ENCODE data around the gene BCL2L11.

The BCL2L11 gene

DNA sequence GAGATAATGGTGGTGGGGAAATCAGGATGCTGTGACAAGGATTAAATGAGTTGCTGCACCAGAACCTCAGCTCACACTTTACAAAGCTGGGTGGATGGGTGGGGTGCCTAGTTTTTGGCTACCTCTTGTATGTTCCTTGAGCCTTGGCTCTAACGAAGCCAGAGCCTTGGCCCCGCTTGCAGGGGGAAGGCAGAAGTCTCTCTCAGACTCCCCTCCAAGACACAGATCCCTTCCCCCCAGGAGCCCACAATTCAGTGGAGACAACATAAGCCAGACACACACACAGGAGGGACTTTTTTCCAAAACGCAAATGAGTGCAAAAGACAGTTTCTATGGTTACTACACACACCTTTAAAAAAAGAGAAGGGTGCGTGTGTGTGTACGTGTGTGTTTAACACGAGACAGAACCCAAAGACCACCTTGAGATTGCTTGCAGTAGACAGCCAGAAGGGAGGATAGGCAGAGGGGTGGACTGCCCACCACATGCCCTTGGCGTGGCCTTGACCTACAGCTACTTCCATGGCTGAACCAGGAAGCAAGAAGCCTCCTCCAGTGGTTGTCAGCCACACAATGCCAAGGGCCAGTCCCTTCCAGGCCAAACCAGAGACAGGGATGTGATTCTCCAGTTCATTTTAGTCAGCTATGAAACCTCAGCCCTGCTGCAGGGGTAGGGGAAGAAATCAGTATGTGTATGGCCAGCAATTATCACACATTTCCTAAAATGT is 70.3 kb downstream of the BCL2L11 start:
- no peak for ATAC-seq
- TF ChIP-seq, protein P1, sequence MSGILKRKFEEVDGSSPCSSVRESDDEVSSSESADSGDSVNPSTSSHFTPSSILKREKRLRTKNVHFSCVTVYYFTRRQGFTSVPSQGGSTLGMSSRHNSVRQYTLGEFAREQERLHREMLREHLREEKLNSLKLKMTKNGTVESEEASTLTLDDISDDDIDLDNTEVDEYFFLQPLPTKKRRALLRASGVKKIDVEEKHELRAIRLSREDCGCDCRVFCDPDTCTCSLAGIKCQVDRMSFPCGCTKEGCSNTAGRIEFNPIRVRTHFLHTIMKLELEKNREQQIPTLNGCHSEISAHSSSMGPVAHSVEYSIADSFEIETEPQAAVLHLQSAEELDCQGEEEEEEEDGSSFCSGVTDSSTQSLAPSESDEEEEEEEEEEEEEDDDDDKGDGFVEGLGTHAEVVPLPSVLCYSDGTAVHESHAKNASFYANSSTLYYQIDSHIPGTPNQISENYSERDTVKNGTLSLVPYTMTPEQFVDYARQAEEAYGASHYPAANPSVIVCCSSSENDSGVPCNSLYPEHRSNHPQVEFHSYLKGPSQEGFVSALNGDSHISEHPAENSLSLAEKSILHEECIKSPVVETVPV (CRISPR knock-in tag; IDR thresholded peaks at IDR 0.05), result no peak
- TF ChIP-seq, protein P2, sequence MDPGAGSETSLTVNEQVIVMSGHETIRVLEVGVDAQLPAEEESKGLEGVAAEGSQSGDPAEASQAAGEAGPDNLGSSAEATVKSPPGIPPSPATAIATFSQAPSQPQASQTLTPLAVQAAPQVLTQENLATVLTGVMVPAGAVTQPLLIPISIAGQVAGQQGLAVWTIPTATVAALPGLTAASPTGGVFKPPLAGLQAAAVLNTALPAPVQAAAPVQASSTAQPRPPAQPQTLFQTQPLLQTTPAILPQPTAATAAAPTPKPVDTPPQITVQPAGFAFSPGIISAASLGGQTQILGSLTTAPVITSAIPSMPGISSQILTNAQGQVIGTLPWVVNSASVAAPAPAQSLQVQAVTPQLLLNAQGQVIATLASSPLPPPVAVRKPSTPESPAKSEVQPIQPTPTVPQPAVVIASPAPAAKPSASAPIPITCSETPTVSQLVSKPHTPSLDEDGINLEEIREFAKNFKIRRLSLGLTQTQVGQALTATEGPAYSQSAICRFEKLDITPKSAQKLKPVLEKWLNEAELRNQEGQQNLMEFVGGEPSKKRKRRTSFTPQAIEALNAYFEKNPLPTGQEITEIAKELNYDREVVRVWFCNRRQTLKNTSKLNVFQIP (CRISPR knock-in tag; IDR thresholded peaks at IDR 0.05; ENCODE audit: borderline replicate concordance, low read depth), result no peak
- TF ChIP-seq ZFP3 (CRISPR knock-in tag; IDR thresholded peaks at IDR 0.05), result no peak
- TF ChIP-seq SNAI2 (CRISPR knock-in tag; IDR thresholded peaks at IDR 0.05), result no peak
- no peak for TF ChIP-seq ARNTL (CRISPR knock-in tag; IDR thresholded peaks at IDR 0.05; ENCODE audit: borderline replicate concordance, low read depth)
- no peak for TF ChIP-seq ZC3H10 (CRISPR knock-in tag; IDR thresholded peaks at IDR 0.05)
- TF ChIP-seq CSDC2 (CRISPR knock-in tag; IDR thresholded peaks at IDR 0.05), result no peak
- TF ChIP-seq ZNF8 (CRISPR knock-in tag; IDR thresholded peaks at IDR 0.05), result no peak
- TF ChIP-seq PPARA (CRISPR knock-in tag; IDR thresholded peaks at IDR 0.05; ENCODE audit: borderline replicate concordance), result no peak

DNA sequence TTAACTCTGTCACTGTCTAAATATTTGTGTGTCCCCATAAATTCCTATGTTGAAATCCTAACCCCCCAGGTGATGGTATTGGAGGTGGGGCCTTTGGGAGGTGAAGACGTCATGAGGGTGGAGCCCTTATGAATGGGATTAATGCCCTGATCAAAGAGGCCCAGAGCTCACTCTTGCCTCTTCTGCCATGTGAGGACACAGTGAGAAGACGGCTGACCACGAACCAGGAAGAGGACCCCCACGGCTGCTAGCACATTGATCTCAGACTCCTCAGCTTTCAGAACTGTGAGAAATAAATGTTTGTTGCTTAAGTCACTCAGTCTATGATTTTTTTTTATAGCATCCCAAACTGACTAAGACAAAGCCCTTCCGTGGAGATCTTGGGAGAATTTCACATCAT is 71.2 kb downstream of the BCL2L11 start:
- no peak for TF ChIP-seq ZNF70 (CRISPR knock-in tag; IDR thresholded peaks at IDR 0.05)
- TF ChIP-seq, protein P3, sequence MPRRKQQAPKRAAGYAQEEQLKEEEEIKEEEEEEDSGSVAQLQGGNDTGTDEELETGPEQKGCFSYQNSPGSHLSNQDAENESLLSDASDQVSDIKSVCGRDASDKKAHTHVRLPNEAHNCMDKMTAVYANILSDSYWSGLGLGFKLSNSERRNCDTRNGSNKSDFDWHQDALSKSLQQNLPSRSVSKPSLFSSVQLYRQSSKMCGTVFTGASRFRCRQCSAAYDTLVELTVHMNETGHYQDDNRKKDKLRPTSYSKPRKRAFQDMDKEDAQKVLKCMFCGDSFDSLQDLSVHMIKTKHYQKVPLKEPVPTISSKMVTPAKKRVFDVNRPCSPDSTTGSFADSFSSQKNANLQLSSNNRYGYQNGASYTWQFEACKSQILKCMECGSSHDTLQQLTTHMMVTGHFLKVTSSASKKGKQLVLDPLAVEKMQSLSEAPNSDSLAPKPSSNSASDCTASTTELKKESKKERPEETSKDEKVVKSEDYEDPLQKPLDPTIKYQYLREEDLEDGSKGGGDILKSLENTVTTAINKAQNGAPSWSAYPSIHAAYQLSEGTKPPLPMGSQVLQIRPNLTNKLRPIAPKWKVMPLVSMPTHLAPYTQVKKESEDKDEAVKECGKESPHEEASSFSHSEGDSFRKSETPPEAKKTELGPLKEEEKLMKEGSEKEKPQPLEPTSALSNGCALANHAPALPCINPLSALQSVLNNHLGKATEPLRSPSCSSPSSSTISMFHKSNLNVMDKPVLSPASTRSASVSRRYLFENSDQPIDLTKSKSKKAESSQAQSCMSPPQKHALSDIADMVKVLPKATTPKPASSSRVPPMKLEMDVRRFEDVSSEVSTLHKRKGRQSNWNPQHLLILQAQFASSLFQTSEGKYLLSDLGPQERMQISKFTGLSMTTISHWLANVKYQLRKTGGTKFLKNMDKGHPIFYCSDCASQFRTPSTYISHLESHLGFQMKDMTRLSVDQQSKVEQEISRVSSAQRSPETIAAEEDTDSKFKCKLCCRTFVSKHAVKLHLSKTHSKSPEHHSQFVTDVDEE (CRISPR knock-in tag; IDR thresholded peaks at IDR 0.05), result no peak
- TF ChIP-seq ESRRG (CRISPR knock-in tag; IDR thresholded peaks at IDR 0.05), result no peak
- no peak for TF ChIP-seq ZNF8 (CRISPR knock-in tag; IDR thresholded peaks at IDR 0.05)
- TF ChIP-seq GLIS3 (CRISPR knock-in tag; IDR thresholded peaks at IDR 0.05), result no peak
- no peak for TF ChIP-seq BACH2 (CRISPR knock-in tag; IDR thresholded peaks at IDR 0.05; ENCODE audit: borderline replicate concordance)
- TF ChIP-seq TOX (CRISPR knock-in tag; IDR thresholded peaks at IDR 0.05; ENCODE audit: borderline replicate concordance), result no peak
- no peak for TF ChIP-seq ZNF565 (CRISPR knock-in tag; conservative IDR thresholded peaks at IDR 0.05; ENCODE audit: low read depth)
- TF ChIP-seq PPARA (CRISPR knock-in tag; IDR thresholded peaks at IDR 0.05; ENCODE audit: borderline replicate concordance), result no peak
- TF ChIP-seq TCF4 (CRISPR knock-in tag; IDR thresholded peaks at IDR 0.05; ENCODE audit: borderline replicate concordance), result no peak
- TF ChIP-seq, protein P4, sequence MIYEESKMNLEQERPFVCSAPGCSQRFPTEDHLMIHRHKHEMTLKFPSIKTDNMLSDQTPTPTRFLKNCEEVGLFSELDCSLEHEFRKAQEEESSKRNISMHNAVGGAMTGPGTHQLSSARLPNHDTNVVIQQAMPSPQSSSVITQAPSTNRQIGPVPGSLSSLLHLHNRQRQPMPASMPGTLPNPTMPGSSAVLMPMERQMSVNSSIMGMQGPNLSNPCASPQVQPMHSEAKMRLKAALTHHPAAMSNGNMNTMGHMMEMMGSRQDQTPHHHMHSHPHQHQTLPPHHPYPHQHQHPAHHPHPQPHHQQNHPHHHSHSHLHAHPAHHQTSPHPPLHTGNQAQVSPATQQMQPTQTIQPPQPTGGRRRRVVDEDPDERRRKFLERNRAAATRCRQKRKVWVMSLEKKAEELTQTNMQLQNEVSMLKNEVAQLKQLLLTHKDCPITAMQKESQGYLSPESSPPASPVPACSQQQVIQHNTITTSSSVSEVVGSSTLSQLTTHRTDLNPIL (CRISPR knock-in tag; IDR thresholded peaks at IDR 0.05; ENCODE audit: low read depth), result no peak
- TF ChIP-seq ZFP30 (CRISPR knock-in tag; IDR thresholded peaks at IDR 0.05), result no peak
- TF ChIP-seq, protein P1 (CRISPR knock-in tag; IDR thresholded peaks at IDR 0.05), result no peak
- TF ChIP-seq OSR1 (CRISPR knock-in tag; IDR thresholded peaks at IDR 0.05), result no peak
- TF ChIP-seq SNAI2 (CRISPR knock-in tag; IDR thresholded peaks at IDR 0.05), result no peak
- TF ChIP-seq ZFP3 (CRISPR knock-in tag; IDR thresholded peaks at IDR 0.05), result no peak
- no peak for TF ChIP-seq ISL1 (CRISPR knock-in tag; IDR thresholded peaks at IDR 0.05)
- no peak for TF ChIP-seq ARNTL (CRISPR knock-in tag; IDR thresholded peaks at IDR 0.05; ENCODE audit: borderline replicate concordance, low read depth)
- ATAC-seq, result no peak
